Uterus (tissue), 4 donors: ENCODE data around the gene FFAR3. TPM values are rescaled to one million over a fixed set of nuclear protein-coding genes. Genes with fewer than 3 reads are reported as not detected.

Source experiments
- DNase-seq, 2 donors: peaks; one replicate each; pipeline ENCODE4 v3.0.0-alpha.2; 2019 to 2020
- H3K27ac ChIP-seq, 2 donors: fragments of 200-600 bp; sonication (generic); 1 replicate in 1 of 2; 2 replicates in 1 of 2; pipeline ENCODE4 v1.5.1; 2016 to 2018
- H3K27me3 ChIP-seq, 2 donors: fragments of 200-600 bp; sonication (generic); one replicate each; pipeline ENCODE4 v1.5.1; 2018 to 2019; ENCODE audit warnings: control low read depth in 1 of 2
- H3K36me3 ChIP-seq, 2 donors: fragments of 200-600 bp; sonication (generic); one replicate each; pipeline ENCODE4 v1.5.1; 2019; ENCODE audit warnings: control low read depth in 1 of 2
- H3K4me1 ChIP-seq, 2 donors: fragments of 200-600 bp; sonication (generic); one replicate each; pipeline ENCODE4 v1.5.1; 2018 to 2019; ENCODE audit warnings: control low read depth in 1 of 2
- H3K4me3 ChIP-seq, 2 donors: fragments of 200-600 bp; sonication (generic); 1 replicate in 1 of 2; 2 replicates in 1 of 2; pipeline ENCODE4 v1.5.1; 2018 to 2019; ENCODE audit warnings: mild to moderate bottlenecking in 1 of 2
- H3K9me3 ChIP-seq, 2 donors: fragments of 200-600 bp; sonication (generic); one replicate each; pipeline ENCODE4 v1.5.1; 2019; ENCODE audit warnings: control low read depth in 1 of 2
- POLR2A ChIP-seq, 2 donors: fragments of 450-650 bp; IDR thresholded peaks; one replicate each; pipeline ENCODE4 v1.6.1; 2016; ENCODE audit warnings: antibody characterized with exemption in 2 of 2, mild to moderate bottlenecking in 1 of 2, moderate library complexity in 1 of 2
- intact Hi-C: fragments of 100-400 bp; cut with DNase I; formaldehyde crosslinking; loops from one replicate; pipeline ENCODE4 v1.15.1; 2023; ENCODE audit warnings: low total_unique reads
- total RNA-seq, 4 donors: library from RNA; depleted of rRNA in 3 of 4; stranded (reverse); fragments of >200 nt in 3 of 4; gene quantifications; one replicate each; pipeline versions ENCODE4 v1.1.0 to v1.2.4, GENCODE V29; 2014 to 2023
- TF ChIP-seq, protein P1 (sequence below), 4 experiments: fragments of 200-600 bp in 2 of 4; fragments of 450-650 bp in 2 of 4; sonication (generic) in 2 of 4; IDR thresholded peaks; one replicate each; pipeline ENCODE4 v1.5.1; 2016 to 2019; ENCODE audit warnings: antibody characterized with exemption in 4 of 4, mild to moderate bottlenecking in 2 of 4, moderate library complexity in 1 of 4
- donor health status: DM: yes; HTN: yes; CAD: no.

Gene FFAR3
- total RNA-seq, 4 donors from 2014 or later: not detected

DNA sequence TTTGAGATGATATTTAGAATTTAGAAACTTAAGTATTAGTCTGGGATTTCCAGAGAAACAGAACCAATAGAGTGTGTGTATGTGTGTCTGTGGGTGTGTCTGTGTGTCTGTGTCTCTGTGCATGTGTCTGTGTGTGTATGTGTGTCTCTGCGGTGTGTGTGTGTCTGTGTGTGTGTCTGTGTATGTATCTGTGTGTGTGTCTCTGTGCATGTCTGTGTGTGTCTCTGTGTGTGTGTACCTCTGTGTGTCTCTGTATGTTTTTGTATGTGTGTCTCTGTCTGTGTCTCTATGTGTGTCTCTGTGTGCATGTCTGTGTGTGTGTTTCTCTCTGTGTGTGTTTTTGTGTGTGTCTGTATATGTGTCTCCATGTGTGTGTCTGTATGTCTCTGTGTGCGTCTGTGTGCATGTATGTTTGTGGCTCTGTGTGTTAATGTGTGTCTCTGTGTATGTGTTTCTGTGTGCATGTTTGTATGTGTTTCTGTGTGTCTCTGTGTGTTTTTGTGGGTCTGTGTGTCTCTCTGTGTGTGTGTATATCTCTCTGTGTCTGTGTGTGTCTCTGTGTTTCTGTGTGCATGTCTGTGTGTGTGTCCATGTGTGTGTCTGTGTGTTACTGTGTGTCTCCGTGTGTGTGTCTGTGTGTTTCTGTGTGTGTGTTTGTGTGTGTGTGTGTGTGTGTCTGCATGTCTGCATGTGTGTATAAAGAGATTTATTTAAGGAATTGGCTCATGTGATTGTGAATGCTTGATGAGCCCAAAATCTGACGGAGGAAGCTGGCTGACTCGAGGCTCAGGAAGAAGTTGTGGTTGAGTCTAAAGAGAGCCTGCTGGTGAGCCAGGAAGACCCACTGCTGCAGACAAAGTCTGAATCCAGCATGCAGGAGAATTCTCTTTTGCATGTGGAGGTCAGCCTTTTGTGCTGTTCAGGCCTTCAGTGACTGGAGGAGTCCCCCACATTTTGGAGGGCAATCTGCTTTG is 34.8 kb downstream of the FFAR3 start:
- no peak for DNase-seq
- no peak for TF ChIP-seq POLR2A (IDR thresholded peaks at IDR 0.05)
- TF ChIP-seq, protein P1, sequence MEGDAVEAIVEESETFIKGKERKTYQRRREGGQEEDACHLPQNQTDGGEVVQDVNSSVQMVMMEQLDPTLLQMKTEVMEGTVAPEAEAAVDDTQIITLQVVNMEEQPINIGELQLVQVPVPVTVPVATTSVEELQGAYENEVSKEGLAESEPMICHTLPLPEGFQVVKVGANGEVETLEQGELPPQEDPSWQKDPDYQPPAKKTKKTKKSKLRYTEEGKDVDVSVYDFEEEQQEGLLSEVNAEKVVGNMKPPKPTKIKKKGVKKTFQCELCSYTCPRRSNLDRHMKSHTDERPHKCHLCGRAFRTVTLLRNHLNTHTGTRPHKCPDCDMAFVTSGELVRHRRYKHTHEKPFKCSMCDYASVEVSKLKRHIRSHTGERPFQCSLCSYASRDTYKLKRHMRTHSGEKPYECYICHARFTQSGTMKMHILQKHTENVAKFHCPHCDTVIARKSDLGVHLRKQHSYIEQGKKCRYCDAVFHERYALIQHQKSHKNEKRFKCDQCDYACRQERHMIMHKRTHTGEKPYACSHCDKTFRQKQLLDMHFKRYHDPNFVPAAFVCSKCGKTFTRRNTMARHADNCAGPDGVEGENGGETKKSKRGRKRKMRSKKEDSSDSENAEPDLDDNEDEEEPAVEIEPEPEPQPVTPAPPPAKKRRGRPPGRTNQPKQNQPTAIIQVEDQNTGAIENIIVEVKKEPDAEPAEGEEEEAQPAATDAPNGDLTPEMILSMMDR (IDR thresholded peaks at IDR 0.05): no peak
- Histone ChIP-seq H3K4me3 (no peak overlapping the region), H3K9me3 (no peaks in the 10 kb centered on the region), H3K27ac (no peak overlapping the region), H3K27me3 (no peaks in the 10 kb centered on the region), H3K4me1 (no peaks in the 10 kb centered on the region), H3K36me3 (no peaks in the 10 kb centered on the region)
- intact Hi-C loops: no loop called here

DNA sequence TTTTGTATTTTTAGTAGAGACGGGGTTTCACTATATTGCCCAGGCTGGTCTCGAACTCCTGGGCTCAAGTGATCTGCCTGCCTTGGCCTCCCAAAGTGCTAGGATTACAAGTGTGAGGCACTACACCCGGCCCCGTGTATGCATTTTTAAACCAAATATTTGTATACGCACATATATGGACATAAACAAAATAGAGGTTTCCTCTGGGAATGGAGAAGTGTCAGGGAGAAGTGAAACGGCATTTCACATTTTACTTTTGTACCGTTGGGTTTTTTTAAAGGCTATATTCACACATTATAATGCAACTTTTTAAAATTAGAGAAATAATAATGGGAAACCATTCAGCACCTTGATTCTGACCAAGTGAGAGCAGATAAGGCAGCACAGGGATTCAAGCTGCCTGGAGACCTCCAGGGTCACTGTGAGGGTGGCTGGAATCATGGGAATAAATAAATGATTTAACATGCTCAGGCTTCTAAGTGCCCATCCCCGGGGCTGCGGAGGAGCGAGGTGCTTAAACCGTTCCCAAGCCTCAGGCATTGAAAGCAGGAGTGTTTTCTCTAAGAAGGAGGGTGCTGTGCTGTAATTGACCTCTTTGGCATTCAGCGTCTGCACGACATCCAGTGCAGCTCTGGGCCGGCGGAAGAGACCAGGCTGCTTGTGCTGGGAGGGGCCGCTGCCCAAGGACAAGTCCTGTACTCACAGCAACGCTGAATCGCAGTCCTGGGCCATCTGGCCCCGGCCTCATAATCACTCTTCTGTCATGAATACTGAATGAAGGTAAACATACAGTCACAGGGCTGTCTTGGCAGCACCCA is 37.3 kb downstream of the FFAR3 start:
- no peak for DNase-seq
- Histone ChIP-seq H3K4me1 (no peaks in the 10 kb centered on the region), H3K4me3 (no peak overlapping the region), H3K27me3 (no peaks in the 10 kb centered on the region), H3K27ac (no peak overlapping the region), H3K36me3 (no peaks in the 10 kb centered on the region), H3K9me3 (no peaks in the 10 kb centered on the region)
- intact Hi-C loops: no loop called here
- TF ChIP-seq POLR2A (IDR thresholded peaks at IDR 0.05): no peak
- TF ChIP-seq, protein P1 (IDR thresholded peaks at IDR 0.05): no peak

DNA sequence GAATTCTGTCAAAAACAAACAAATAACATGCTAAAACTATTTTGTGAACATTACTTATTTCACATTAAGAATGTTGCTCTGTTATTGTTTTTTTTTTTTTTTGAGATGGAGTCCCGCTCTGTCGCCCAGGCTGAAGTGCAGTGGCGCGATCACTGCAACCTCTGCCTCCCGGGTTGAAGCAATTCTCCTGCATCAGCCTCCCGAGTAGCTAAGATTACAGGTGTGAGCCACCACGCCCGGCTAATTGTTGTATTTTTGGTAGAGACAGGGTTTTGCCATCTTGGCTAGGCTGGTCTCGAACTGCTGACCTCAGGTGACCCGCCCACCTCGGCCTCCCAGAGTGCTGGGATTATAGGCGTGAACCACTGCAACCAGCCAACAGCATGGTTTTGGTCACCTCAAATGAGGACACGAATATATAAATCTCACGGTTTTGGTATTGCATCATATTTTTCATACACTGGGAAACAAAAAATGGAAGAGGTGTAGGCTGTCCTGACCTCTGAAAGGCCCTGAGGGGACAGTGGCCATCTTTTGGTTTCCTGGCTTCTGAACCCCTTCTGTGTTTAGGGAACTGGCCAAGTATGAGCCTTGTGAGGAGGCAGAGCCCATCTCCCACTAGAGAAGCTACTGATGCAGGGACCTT is 38.1 kb downstream of the FFAR3 start:
- H3K36me3 ChIP-seq: no peaks in the 10 kb centered on the region
- no peaks in the 10 kb centered on the region for H3K9me3 ChIP-seq
- H3K4me1 ChIP-seq: no peaks in the 10 kb centered on the region
- H3K27me3 ChIP-seq: no peaks in the 10 kb centered on the region
- no peak overlapping the region for H3K27ac ChIP-seq
- no peak overlapping the region for H3K4me3 ChIP-seq
- intact Hi-C loops: no loop called here
- no peak for DNase-seq
- no peak for TF ChIP-seq POLR2A (IDR thresholded peaks at IDR 0.05)
- TF ChIP-seq, protein P1 (IDR thresholded peaks at IDR 0.05): no peak

DNA sequence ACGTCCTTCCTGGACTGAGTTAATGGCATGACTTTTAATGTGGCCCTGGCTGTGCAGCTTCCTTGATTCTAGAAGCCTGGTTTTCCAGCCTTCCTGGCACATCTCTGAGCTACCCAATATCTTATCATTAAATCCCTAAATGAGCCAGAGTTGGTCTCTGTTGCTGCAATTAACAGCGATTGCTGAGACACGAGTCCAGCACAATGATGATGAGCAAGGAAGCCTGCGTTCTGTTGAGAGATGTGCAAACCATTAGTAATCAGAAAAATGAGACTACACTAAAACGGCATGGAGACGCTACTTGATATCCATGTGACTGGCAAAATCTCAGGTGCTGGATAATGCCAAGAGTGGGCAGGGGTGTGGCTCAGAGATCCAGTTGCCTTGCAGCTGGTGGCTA is 38.8 kb downstream of the FFAR3 start:
- no peaks in the 10 kb centered on the region for H3K27me3 ChIP-seq
- no peaks in the 10 kb centered on the region for H3K9me3 ChIP-seq
- intact Hi-C loops: no loop called here
- no peaks in the 10 kb centered on the region for H3K36me3 ChIP-seq
- no peaks in the 10 kb centered on the region for H3K4me1 ChIP-seq
- TF ChIP-seq, protein P1 (IDR thresholded peaks at IDR 0.05): no peak
- no peak for TF ChIP-seq POLR2A (IDR thresholded peaks at IDR 0.05)
- no peak overlapping the region for H3K4me3 ChIP-seq
- DNase-seq: no peak
- no peak overlapping the region for H3K27ac ChIP-seq
